RWPE1 (cell line): ENCODE measurements around the gene RHD.
A peak's percentile ranks its signal among the peaks of the same experiment; 100 is the strongest.

Experiments
- CTCF ChIA-PET: fragments of 350-600 bp; sonication (Branson Sonifier 250); formaldehyde crosslinking; extraction: SDS; loops from one replicate; lab custom pipeline; 2021; lab: Yijun Ruan, JAX
- POLR2A ChIA-PET: fragments of 400-600 bp; formaldehyde crosslinking; extraction: SDS; loops from one replicate; lab custom pipeline; 2020; ENCODE audit warnings: antibody characterized with exemption; ENCODE audit not compliant: low non-redundant PET; lab: Yijun Ruan, JAX
- DNase-seq: peaks from one replicate; pipeline ENCODE4 v3.0.0; 2012; ENCODE audit warnings: low spot score
- H3K27ac ChIP-seq: fragments of 450-650 bp; 2 replicates; pipeline ENCODE4 v1.5.1; 2017
- CTCF ChIP-seq: fragments of 450-650 bp; conservative IDR thresholded peaks from 2 replicates; pipeline ENCODE4 v1.5.1; 2017; ENCODE audit warnings: low read depth, mild to moderate bottlenecking

The RHD gene

DNA sequence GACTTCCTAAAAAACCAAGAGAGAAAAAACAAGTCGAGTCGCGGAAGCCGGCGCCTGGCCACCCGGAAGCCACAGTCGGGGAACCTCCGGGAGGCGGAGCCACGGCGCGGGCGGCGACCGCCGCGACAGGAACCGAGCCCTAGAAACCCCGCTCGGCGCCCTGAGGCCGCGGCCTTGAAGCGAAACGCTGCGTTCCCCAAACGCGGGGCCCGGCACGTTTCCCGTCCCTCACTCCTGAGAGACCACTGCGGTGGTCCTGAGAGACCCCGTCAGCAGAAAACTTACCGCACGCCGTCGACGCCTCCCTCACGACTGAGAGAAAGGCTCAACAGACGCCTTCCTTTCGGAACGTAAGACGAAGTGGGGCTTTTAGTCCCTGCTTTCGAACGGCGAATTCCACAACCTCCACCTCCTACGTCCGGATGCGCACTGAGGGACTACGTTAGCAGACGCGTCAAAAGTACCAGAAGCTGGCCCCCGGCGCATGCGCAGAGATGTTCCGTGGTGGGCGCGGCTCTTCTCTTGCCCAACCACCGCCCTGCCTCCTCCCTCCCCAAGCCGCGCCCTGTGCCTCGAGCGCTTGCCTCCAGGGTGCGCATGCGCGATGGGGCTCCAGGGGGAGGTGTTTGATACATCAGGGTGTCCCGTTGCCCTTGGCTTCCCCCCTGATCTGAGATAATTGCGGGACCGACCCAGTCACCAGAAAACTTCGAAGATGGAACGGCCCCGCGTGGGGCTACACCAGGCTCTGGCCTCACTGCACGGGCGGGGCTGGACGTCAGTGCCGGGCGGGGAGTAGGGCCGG lies 25.1 kb upstream of the RHD start, which contains the start of gene RSRP1:
Gene RSRP1 (minus strand): TSS at position 431 of the 805 bp plus-strand sequence. CDS start 491 bp downstream, outside the sequence.
- no peak for TF ChIP-seq CTCF
- H3K27ac ChIP-seq, result peak within 1 kb of the TSS; percentile 97
- CTCF ChIA-PET, result interaction anchor here (0.6 kb wide), 1 partner anchor 36 kb away, joined by 3 read pairs; no protein-coding TSS in a partner anchor
- POLR2A ChIA-PET, result interaction anchor here (0.5 to 1.3 kb wide), 3 partner anchors 15 to 305 kb away, joined by 3 to 11 read pairs (median 4); partner anchors contain the start of gene SYF2
- DNase-seq, result peak; percentile 99

GRCh38 chr1:25247829-25248754 lies 24.2 kb upstream of the RHD start:
- ChIA-PET POLR2A (interaction anchor here (0.5 to 1.3 kb wide), 3 partner anchors 16 to 306 kb away, joined by 3 to 11 read pairs (median 4); partner anchors contain the start of gene SYF2), CTCF (interaction anchor here (0.6 to 0.7 kb wide), 2 partner anchors 35 to 400 kb away, joined by 3 read pairs; no protein-coding TSS in a partner anchor)
- H3K27ac ChIP-seq, result peak overlapping the region; percentile 97
- DNase-seq, result no peak
- TF ChIP-seq CTCF, result peak; percentile 23; the same call in 1 of the 2 replicates

DNA sequence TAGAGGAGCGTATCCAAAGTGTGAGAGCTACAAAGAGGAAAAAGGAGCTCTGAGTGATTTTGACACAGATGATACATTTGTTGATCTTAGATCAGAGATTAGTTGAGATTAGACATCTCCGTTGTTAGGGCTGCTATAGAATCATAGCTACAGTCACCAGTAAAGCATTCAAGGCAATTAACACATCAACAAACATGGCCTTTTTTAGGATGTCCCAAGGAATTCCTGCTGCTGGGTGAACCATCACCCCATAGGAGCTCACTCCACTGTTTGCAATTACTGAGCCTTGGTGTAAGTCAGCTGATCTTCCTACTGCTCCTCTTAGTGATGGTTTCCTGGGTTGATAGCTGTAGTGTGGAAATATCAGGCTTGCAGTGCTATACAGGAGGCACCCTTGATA lies 18.4 kb upstream of the RHD start:
- no peak overlapping the region for H3K27ac ChIP-seq
- no peak for DNase-seq
- ChIA-PET CTCF (interaction anchor here (0.6 kb wide), 1 partner anchor 565 kb away, joined by 3 read pairs; no protein-coding TSS in a partner anchor), POLR2A (no interaction called here)
- no peak for TF ChIP-seq CTCF

- no peak for DNase-seq
- ChIA-PET POLR2A (interaction anchor here (0.6 kb wide), 1 partner anchor 355 kb away, joined by 5 read pairs; no protein-coding TSS in a partner anchor), CTCF (interaction anchor here (0.6 kb wide), 1 partner anchor 792 kb away, joined by 3 read pairs; no protein-coding TSS in a partner anchor)
- TF ChIP-seq CTCF, result no peak
- H3K27ac ChIP-seq, result no peak overlapping the region
Measured at GRCh38 chr1:25255706-25256577, 16.4 kb upstream of the RHD start.

GRCh38 chr1:25256578-25256965 lies 15.7 kb upstream of the RHD start:
- no peak overlapping the region for H3K27ac ChIP-seq
- no peak for DNase-seq
- CTCF ChIA-PET, result no interaction called here
- TF ChIP-seq CTCF, result no peak
- POLR2A ChIA-PET, result interaction anchor here (0.6 kb wide), 1 partner anchor 355 kb away, joined by 5 read pairs; no protein-coding TSS in a partner anchor
